Tibial artery (tissue), 4 donors: ENCODE results near the gene MUC5AC.

ENCODE experiments used
- DNase-seq, 2 donors: peaks; one replicate each; pipeline ENCODE4 v3.0.0-alpha.2; 2019
- H3K27ac ChIP-seq, 2 donors: fragments of 200-600 bp; sonication (generic) in 1 of 2; 1 replicate in 1 of 2; 2 replicates in 1 of 2; pipeline ENCODE4 v1.5.1; 2018 to 2019; ENCODE audit warnings: mild to moderate bottlenecking in 1 of 2
- H3K27me3 ChIP-seq, 2 donors: fragments of 200-600 bp; sonication (generic) in 1 of 2; one replicate each; pipeline versions ENCODE4 v1.5.1 to v1.6.0; 2016 to 2019
- H3K36me3 ChIP-seq, 3 donors: fragments of 200-600 bp; sonication (generic) in 2 of 3; one replicate each; pipeline ENCODE4 v1.5.1; 2016 to 2019; ENCODE audit warnings: mild to moderate bottlenecking in 2 of 3
- H3K4me1 ChIP-seq, 4 donors: fragments of 200-600 bp; sonication (generic) in 2 of 4; 1 replicate in 3 of 4; 2 replicates in 1 of 4; pipeline ENCODE4 v1.5.1; 2016 to 2019
- H3K4me3 ChIP-seq, 2 donors: fragments of 200-600 bp; sonication (generic) in 1 of 2; 1 replicate in 1 of 2; 2 replicates in 1 of 2; pipeline ENCODE4 v1.5.1; 2018 to 2019; ENCODE audit warnings: mild to moderate bottlenecking in 2 of 2
- H3K9me3 ChIP-seq, 3 donors: fragments of 200-600 bp; sonication (generic) in 1 of 3; one replicate each; pipeline ENCODE4 v1.5.1; 2016 to 2019
- CTCF ChIP-seq, 2 experiments: fragments of 200-600 bp in 1 of 2; fragments of 450-650 bp in 1 of 2; IDR thresholded peaks; one replicate each; pipeline ENCODE4 v1.5.1; 2017 to 2019; ENCODE audit warnings: antibody characterized with exemption in 2 of 2, mild to moderate bottlenecking in 1 of 2, moderate library complexity in 1 of 2
- intact Hi-C: fragments of 100-400 bp; cut with DNase I; formaldehyde crosslinking; loops from one replicate; pipeline ENCODE4 v1.15.0; 2023; ENCODE audit warnings: low total_unique reads

The MUC5AC gene, protein sequence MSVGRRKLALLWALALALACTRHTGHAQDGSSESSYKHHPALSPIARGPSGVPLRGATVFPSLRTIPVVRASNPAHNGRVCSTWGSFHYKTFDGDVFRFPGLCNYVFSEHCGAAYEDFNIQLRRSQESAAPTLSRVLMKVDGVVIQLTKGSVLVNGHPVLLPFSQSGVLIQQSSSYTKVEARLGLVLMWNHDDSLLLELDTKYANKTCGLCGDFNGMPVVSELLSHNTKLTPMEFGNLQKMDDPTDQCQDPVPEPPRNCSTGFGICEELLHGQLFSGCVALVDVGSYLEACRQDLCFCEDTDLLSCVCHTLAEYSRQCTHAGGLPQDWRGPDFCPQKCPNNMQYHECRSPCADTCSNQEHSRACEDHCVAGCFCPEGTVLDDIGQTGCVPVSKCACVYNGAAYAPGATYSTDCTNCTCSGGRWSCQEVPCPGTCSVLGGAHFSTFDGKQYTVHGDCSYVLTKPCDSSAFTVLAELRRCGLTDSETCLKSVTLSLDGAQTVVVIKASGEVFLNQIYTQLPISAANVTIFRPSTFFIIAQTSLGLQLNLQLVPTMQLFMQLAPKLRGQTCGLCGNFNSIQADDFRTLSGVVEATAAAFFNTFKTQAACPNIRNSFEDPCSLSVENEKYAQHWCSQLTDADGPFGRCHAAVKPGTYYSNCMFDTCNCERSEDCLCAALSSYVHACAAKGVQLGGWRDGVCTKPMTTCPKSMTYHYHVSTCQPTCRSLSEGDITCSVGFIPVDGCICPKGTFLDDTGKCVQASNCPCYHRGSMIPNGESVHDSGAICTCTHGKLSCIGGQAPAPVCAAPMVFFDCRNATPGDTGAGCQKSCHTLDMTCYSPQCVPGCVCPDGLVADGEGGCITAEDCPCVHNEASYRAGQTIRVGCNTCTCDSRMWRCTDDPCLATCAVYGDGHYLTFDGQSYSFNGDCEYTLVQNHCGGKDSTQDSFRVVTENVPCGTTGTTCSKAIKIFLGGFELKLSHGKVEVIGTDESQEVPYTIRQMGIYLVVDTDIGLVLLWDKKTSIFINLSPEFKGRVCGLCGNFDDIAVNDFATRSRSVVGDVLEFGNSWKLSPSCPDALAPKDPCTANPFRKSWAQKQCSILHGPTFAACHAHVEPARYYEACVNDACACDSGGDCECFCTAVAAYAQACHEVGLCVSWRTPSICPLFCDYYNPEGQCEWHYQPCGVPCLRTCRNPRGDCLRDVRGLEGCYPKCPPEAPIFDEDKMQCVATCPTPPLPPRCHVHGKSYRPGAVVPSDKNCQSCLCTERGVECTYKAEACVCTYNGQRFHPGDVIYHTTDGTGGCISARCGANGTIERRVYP (N-terminal part only)

GRCh38 chr11:1157645-1158591 is at the start of gene MUC5AC:
Gene MUC5AC (plus strand): TSS chr11:1157953. CDS start chr11:1158000, 47 bp downstream.
- Histone ChIP-seq H3K27me3 (peaks cover 0 to 39% of the 10 kb centered on the region in 2 donors), H3K4me1 (peaks cover 0 to 7% (median 0%) of the 10 kb centered on the region in 4 donors), H3K27ac (no peak within 1 kb of the TSS), H3K36me3 (no peaks in the 10 kb centered on the region), H3K9me3 (no peaks in the 10 kb centered on the region), H3K4me3 (no peak within 1 kb of the TSS)
- intact Hi-C loops: no loop called here
- TF ChIP-seq CTCF (IDR thresholded peaks at IDR 0.05): no peak
- DNase-seq: peak in 1 of 2 donors; percentile 41

- Histone ChIP-seq H3K4me1 (no peaks in the 10 kb centered on the region), H3K27me3 (peaks cover 0 to 66% of the 10 kb centered on the region in 2 donors), H3K9me3 (no peaks in the 10 kb centered on the region), H3K27ac (no peak overlapping the region), H3K36me3 (no peaks in the 10 kb centered on the region), H3K4me3 (no peak overlapping the region)
- no peak for DNase-seq
- no peak for TF ChIP-seq CTCF (IDR thresholded peaks at IDR 0.05)
- intact Hi-C loops: no loop called here
These were observed 49.4 kb upstream of the MUC5AC start for GRCh38 chr11:1108246-1108900.

DNA sequence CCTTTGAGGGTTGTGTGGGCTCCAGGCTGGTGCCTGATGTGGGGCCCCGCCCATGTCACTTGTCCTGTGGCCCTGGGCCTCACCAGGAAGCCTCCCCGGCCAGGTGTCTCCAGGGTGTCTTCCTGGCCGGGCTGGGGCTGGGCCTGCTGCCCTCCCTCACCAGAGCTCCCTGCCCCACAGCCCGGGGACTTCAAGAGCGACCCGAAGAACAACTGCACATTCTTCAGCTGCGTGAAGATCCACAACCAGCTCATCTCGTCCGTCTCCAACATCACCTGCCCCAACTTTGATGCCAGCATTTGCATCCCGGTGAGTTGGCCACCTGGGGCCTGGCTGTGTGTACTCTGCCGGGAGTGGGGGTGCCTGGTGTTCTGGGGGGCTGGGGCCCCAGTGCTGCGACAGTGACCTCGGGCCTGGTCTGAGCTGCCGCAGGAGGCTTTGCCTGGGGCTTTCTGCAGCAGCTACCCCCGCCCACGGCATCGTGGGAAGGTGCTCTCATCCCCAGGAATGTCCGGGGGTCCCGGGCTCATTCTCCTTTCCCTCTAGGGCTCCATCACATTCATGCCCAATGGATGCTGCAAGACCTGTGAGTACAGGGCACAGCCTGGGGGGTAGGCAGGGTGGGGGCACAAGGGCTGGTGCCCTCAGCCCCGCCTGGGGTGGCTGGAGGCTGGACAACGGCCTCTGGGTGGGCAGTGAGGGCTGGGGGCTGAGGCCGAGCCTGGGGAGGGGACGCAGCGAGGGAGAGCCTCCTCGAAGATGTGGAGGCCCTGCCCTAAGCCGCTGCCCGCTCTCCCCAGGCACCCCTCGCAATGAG is 48.4 kb upstream of the MUC5AC start:
- no peaks in the 10 kb centered on the region for H3K4me1 ChIP-seq
- no peak overlapping the region for H3K27ac ChIP-seq
- H3K27me3 ChIP-seq: peaks cover 0 to 66% of the 10 kb centered on the region in 2 donors
- H3K9me3 ChIP-seq: no peaks in the 10 kb centered on the region
- H3K36me3 ChIP-seq: no peaks in the 10 kb centered on the region
- TF ChIP-seq CTCF (IDR thresholded peaks at IDR 0.05): no peak
- no peak overlapping the region for H3K4me3 ChIP-seq
- intact Hi-C loops: no loop called here
- DNase-seq: no peak

DNA sequence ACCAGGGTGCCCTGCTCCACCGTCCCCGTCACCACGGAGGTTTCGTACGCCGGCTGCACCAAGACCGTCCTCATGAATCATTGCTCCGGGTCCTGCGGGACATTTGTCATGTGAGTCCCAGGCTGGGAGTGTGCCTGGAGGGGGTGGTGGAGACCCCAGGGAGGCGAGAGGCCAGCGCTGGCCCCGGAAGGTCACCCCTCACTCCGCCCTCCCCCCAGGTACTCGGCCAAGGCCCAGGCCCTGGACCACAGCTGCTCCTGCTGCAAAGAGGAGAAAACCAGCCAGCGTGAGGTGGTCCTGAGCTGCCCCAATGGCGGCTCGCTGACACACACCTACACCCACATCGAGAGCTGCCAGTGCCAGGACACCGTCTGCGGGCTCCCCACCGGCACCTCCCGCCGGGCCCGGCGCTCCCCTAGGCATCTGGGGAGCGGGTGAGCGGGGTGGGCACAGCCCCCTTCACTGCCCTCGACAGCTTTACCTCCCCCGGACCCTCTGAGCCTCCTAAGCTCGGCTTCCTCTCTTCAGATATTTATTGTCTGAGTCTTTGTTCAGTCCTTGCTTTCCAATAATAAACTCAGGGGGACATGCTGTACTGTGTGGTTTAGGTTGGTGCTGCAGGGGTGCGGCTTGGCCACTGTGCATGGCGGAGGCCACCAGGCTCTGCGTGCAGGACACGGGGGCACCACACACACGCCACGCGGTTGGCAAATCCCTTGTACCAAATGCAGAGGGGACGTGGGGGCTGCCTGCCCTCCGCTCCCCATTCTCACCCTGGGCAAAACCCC is 47.6 kb upstream of the MUC5AC start:
- peak in 1 of 2 donors; percentile 34 for DNase-seq
- intact Hi-C loops: no loop called here
- TF ChIP-seq CTCF (IDR thresholded peaks at IDR 0.05): no peak

More for the DNA sequence above, 47.6 kb upstream of the MUC5AC start:
- Histone ChIP-seq H3K9me3 (no peaks in the 10 kb centered on the region), H3K27ac (no peak overlapping the region), H3K36me3 (no peaks in the 10 kb centered on the region), H3K27me3 (peaks cover 0 to 64% of the 10 kb centered on the region in 2 donors), H3K4me3 (no peak overlapping the region), H3K4me1 (no peaks in the 10 kb centered on the region)
